GM21515 (cell line): ENCODE results near the gene C4A.
"Not testable (repeated sequence)": the region's sequence is repeated elsewhere in the genome, so short reads cannot be mapped to it uniquely, and the experiment has no call there.

Experiments used
- ATAC-seq: cut with Tn5 transposase; IDR thresholded peaks from one replicate; pipeline ENCODE4 v1.9.1; 2021; ENCODE audit not compliant: unreplicated experiment

The C4A gene

DNA sequence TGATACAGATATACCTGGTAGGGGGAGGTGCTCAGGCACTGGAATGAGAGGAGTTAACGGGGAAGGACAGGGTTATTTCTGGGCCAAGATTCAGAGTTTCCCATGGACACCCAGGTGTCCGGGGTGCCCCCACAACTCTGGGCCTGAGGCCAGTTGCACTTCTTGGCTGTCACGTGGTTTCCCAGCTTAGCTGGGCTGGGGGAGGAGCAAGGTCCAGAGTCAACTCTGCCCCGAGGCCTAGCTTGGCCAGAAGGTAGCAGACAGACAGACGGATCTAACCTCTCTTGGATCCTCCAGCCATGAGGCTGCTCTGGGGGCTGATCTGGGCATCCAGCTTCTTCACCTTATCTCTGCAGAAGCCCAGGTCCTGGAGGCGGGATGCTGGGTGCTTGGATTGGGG, 32.7 kb downstream of the C4A start, which contains the start of gene C4B:
Gene C4B, plus strand, starts transcription at position 249 of the 400 bp plus-strand sequence. Its CDS starts 51 bp downstream, at position 300.
- ATAC-seq: not testable (repeated sequence)

DNA sequence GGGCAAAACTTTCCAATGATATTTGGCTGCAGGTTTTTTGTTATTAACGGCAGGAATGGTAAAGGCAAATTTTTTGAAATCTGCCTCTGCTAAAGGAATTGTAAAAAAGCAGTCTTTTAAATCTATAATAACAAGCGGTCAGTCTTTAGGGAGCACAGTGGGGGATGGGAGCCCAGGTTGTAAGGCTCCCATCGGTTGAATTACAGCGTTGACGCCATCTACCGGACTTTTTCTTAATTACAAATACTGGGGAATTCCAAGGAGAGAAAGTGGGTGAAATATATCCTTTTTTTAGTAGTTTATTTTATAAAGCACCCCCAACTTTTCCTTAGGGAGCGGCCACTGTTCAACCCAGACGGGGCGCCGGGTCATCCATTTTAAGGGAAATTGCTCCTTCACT, 40.2 kb downstream of the C4A start:
- not testable (repeated sequence) for ATAC-seq

DNA sequence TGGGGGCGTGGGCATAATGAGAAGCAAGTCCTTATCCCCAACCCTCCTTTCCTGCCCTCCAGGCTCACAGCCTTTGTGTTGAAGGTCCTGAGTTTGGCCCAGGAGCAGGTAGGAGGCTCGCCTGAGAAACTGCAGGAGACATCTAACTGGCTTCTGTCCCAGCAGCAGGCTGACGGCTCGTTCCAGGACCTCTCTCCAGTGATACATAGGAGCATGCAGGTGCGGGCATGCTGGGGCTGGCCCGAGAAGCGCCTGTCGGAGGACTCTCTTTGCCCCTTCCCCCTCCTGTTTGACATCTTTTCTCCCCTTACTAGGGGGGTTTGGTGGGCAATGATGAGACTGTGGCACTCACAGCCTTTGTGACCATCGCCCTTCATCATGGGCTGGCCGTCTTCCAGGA, 46.8 kb downstream of the C4A start:
- not testable (repeated sequence) for ATAC-seq

DNA sequence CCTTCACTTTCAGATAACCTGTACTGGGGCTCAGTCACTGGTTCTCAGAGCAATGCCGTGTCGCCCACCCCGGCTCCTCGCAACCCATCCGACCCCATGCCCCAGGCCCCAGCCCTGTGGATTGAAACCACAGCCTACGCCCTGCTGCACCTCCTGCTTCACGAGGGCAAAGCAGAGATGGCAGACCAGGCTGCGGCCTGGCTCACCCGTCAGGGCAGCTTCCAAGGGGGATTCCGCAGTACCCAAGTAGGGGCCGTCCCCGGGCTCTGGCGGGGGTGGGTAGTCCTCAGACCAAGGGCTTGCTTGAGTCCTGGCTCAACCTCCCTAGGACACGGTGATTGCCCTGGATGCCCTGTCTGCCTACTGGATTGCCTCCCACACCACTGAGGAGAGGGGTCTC, 47.7 kb downstream of the C4A start:
- not testable (repeated sequence) for ATAC-seq

DNA sequence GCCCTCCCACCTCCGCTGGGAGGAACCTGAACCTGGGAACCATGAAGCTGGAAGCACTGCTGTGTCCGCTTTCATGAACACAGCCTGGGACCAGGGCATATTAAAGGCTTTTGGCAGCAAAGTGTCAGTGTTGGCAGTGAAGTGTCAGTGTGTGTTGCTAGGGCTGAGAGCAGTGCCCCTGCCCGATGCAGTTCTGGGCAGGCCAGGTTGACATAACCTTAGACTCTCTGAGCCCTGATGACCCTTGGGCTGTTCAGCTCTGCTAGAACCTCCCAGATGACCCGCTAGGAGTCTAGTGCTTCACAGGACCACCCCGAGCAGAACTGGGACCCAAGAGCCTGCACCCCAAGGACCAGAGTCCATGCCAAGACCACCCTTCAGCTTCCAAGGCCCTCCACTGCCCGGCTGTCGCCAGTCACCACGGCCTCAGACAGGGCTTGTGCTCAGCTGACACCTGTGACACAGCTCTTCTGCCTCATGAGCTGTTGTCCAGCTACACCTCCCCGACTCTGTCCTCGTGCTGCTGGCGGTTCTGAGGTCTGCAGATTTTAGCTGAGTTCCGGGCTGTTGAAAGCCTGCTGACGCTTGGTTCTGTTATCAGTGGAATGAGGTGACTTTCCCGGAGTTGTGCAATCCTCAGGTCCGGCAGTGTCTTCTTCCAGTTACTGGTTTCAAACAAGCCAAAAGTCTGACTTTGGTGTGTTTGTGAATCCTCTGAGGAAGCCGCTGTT, 53.6 kb downstream of the C4A start:
- not testable (repeated sequence) for ATAC-seq

DNA sequence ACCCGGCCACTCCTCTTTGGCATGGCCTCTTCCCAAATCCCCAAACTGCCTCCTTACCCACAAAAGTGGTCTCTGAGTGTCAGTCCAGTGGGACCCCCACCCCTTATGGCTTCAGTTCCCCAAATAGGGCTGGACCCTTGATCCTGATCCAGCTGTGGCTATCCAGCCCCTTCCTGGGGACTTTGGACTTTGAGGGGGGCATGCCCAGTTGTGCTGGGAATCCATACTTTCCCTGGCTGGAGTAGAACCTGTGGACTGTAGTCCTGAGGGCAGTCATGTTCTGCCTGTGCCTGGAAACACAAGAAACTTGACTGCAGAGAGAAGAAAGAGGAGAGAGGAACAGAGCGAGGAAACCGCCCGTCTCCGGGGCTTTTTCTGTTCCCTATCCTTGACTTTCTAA, 55.3 kb downstream of the C4A start:
- ATAC-seq: not testable (repeated sequence)

DNA sequence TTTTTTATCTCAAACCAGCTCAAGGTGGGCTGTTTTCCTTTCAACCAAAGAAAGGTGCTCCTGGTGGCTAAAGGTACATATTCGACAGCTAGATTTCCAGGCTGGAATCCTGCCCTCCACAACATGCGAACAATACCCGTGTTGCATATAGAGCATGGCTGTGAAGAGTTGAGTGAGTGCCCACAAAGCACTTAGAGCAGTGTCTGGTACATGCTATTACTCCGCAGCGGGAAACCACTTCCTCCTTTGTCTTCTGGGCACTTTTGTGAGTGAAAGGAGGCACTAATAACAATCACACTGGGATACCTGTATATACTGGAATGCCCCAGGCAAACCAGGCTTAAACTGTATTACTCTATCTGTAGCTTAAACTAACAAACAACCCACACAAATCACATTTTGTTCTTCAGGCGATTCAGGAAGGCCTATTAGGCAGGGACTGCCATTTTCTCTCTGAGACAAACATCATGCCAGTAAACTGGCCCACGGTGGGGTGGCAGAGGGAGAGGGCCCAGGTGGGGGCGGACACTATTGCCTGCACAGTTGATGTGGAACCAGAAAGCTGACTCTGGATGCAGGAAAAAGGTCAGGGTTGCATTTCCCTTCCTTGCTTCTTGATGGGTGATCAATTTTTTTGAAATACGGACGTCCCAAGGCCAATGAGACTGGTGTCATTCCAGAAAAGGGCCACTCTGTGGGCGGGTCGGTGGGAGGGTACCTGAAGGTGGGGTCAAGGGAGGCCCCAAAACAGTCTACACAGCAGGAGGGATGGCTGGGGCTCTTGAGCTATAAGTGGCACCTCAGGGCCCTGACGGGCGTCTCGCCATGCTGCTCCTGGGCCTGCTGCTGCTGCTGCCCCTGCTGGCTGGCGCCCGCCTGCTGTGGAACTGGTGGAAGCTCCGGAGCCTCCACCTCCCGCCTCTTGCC, 56.0 kb downstream of the C4A start, which contains the start of gene CYP21A2:
Gene CYP21A2, plus strand, starts transcription at position 818 of the 927 bp plus-strand sequence. Its CDS starts 8 bp downstream, at position 826.
- ATAC-seq: not testable (repeated sequence)

DNA sequence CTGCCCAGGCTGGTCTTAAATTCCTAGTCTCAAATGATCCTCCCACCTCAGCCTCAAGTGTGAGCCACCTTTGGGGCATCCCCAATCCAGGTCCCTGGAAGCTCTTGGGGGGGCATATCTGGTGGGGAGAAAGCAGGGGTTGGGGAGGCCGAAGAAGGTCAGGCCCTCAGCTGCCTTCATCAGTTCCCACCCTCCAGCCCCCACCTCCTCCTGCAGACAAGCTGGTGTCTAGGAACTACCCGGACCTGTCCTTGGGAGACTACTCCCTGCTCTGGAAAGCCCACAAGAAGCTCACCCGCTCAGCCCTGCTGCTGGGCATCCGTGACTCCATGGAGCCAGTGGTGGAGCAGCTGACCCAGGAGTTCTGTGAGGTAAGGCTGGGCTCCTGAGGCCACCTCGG, 57.0 kb downstream of the C4A start:
- not testable (repeated sequence) for ATAC-seq

DNA sequence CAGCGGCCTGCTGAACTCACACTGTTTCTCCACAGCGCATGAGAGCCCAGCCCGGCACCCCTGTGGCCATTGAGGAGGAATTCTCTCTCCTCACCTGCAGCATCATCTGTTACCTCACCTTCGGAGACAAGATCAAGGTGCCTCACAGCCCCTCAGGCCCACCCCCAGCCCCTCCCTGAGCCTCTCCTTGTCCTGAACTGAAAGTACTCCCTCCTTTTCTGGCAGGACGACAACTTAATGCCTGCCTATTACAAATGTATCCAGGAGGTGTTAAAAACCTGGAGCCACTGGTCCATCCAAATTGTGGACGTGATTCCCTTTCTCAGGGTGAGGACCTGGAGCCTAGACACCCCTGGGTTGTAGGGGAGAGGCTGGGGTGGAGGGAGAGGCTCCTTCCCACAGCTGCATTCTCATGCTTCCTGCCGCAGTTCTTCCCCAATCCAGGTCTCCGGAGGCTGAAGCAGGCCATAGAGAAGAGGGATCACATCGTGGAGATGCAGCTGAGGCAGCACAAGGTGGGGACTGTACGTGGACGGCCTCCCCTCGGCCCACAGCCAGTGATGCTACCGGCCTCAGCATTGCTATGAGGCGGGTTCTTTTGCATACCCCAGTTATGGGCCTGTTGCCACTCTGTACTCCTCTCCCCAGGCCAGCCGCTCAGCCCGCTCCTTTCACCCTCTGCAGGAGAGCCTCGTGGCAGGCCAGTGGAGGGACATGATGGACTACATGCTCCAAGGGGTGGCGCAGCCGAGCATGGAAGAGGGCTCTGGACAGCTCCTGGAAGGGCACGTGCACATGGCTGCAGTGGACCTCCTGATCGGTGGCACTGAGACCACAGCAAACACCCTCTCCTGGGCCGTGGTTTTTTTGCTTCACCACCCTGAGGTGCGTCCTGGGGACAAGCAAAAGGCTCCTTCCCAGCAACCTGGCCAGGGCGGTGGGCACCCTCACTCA, 57.7 kb downstream of the C4A start:
- ATAC-seq: not testable (repeated sequence)

DNA sequence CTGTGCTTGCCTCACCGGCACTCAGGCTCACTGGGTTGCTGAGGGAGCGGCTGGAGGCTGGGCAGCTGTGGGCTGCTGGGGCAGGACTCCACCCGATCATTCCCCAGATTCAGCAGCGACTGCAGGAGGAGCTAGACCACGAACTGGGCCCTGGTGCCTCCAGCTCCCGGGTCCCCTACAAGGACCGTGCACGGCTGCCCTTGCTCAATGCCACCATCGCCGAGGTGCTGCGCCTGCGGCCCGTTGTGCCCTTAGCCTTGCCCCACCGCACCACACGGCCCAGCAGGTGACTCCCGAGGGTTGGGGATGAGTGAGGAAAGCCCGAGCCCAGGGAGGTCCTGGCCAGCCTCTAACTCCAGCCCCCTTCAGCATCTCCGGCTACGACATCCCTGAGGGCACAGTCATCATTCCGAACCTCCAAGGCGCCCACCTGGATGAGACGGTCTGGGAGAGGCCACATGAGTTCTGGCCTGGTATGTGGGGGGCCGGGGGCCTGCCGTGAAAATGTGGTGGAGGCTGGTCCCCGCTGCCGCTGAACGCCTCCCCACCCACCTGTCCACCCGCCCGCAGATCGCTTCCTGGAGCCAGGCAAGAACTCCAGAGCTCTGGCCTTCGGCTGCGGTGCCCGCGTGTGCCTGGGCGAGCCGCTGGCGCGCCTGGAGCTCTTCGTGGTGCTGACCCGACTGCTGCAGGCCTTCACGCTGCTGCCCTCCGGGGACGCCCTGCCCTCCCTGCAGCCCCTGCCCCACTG, 58.6 kb downstream of the C4A start:
- ATAC-seq: not testable (repeated sequence)

DNA sequence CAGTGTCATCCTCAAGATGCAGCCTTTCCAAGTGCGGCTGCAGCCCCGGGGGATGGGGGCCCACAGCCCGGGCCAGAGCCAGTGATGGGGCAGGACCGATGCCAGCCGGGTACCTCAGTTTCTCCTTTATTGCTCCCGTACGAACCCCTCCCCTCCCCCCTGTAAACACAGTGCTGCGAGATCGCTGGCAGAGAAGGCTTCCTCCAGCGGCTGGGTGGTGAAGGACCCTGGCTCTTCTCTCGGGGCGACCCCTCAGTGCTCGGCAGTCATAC, 59.1 kb downstream of the C4A start:
- ATAC-seq: not testable (repeated sequence)

DNA sequence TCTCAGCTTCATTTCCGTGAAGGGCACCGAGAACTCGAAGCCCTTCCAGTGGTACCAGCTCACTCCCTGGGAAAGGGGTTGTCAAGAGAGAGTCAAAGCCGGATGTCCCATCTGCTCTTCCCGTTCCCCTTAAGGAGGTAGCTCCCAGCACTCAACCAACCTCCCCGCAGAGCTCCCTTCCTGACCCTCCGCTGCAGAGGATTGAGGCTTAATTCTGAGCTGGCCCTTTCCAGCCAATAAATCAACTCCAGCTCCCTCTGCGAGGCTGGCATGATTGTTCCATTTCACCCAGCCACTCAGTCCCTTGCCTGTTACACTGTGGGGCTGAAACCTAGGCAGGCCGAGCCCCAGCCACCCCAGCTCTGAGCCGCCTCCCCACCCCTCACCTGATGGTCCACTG, 59.5 kb downstream of the C4A start:
- not testable (repeated sequence) for ATAC-seq

DNA sequence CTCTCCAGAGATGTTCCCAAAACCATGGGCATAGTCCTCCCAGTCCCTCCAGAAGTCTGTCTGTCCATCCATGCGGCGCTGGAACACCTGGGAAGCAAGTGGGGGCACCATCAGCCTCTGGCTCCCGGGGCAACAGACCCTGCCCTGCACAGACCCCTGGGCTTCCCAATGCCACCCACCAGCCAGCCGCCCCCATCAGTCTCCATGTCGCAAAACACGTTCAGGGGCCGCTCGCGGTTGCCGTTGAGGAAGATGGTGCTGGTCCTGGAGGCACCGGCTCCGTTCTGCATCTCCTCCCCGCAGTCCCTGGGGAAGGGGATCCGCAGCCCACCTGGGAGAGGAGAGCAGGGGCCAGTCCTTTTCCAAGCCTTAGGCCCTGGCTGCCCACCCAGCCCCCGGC, 60.4 kb downstream of the C4A start:
- not testable (repeated sequence) for ATAC-seq

DNA sequence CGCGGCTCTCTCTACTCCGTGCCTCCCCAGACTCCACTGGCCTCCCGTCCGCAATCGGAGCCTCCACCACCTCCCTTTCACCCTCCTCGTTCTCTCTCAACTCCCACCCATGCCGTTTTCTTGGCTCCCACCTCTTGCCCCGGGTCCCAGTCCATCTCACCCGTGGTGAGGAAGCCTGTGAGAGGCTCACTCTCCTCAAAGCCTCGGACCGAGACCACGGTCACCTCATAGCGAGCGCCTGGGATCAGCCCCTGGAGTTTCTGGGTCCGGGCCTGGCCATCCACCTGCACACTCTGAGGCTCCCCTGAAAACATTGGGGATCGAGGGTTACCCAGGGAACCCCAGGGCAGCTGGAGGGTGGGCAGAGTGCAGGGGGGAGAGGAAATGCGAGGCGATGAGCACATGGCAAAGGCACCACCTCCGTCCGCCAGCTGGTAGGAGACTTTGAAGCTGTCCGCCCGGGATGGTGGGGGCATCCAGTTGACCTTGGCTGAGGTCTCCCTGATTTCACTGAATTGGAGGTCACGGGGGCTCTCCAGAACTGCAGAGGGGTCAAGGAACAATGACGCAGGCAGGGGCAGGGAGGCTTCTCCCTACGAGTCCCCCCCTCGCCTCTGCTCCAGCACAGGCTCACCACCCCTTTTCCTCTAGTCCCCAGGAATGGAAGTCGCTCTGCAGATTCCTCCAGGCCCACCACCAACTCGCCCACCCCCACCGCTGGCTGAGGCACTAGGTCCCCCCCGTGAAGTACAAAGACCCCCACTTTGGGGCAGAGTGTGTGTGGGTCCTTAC, 61.9 kb downstream of the C4A start:
- not testable (repeated sequence) for ATAC-seq

DNA sequence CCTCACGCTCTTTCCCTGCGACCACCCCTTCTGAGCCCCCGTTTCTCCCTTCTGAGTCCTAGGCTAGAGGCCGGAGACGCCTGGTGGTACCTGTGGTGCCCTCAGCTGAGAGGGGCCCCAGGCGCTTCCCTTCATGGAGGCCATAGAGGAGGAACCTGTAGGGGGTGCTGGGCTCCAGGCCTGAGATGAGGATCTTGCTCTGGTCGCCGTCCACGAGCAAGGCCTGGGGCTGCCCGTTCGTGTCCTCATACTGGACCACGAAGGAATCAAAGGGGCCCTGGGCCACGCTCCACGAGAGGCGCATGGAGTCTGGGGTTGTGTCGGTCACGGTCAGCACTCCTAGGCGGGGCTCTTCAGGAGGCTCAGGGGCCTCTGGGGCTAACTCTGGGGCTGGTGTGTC, 63.1 kb downstream of the C4A start:
- not testable (repeated sequence) for ATAC-seq

DNA sequence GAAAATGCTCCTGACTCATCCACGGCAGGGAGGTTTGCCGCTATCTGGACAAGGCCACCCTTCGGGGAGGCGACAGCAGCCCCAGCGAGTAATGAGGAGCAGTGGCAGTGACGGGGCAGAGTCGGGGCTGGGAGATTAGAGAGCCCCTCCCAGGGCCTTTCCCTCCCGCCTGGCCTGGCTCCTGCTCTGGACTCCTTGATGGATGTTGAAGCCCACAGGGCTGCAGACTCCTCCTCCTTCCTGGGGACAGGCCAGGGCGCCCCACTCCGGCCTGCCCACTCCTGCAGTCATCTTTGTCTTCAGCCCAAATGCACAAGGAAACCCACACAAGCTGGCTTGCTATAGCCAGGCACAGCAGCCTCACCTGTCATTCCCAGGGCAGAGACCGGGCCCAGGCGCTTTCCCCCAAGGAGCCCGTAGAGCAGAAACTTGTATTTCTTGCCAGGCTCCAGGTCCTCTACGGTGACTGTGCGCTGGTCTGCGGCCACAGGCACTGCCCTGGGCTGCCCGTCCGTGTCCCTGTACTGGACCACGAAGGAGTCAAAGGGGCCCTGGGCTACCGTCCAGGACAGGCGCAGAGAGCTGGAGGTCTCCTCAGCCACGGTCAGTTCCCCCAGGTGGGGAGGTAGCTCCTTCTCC, 64.1 kb downstream of the C4A start:
- no peak for ATAC-seq

DNA sequence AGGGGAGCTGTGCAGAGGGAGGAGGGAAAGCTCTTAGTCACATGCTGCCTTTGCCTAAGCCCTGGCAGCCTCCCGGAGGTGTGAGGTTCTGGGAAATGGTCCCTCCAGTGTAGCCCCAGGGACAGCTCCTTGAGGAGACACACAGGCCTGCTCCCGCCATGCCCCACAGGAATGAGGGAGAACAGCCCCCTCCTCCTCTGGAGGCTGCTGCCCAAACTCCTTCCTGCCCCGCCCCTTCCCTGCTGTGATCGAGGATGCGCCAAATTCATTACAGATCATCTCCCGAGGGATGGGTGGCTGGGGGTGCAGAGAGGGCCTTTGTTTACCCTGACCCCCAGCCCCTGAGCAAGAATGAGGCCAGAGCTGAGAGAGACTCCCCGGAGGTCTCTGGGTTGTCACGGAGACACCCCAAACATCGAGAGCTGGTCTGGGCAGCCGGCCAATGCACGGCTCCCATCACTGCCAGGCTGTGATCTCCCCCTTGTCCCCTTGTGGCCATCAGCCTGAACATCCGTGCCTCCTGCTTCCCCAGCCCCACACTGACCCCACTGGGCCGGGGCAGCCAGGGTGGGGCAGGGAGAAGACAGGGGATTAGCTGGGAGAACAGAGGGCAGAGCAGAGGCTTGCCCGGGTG, 64.7 kb downstream of the C4A start:
- no peak for ATAC-seq

DNA sequence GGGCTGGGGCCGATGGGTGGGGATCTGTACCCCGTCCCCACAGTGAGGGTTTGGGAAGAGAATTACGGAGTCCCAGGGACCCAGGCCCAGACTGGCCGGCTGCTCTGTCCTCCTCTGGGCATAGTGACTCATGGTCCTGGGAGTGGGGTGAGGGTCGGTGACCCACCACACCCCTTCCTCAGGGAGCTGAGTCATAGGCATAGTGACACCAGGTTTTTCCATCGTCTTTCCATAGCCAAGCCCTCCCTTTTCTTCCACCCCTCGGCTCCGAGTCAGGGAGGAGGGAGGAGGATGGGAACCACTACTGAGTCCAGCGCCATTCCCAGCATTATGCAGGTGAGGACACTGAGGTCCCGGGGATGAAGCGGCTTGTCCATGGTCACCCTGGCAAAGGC, 65.2 kb downstream of the C4A start:
- ATAC-seq: no peak

DNA sequence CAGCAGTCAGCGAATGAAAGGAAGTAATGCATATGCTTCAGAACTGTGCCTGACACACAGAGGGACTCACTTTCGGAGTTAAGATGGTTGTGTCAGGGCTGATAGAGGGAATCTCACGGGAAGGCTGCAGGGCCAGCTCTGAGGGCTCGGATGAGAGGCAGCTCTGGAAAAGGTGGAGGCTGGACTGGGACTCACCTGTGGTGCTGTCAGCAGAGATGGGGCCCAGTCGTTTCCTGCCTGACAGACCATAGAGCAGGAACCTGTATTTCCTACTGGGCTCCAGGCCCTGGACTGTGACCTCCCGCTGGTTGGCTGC, 65.6 kb downstream of the C4A start:
- no peak for ATAC-seq
